NCI-H2196 treated with DMSO at 0.1 percent for 48 hours (cell line): ENCODE results near the gene ITPK1.

Source experiments
- DNase-seq: peaks from one replicate; lab custom pipeline; 2025; ENCODE audit not compliant: unreplicated experiment; lab: John Stamatoyannopoulos, UW

ITPK1 gene

DNA sequence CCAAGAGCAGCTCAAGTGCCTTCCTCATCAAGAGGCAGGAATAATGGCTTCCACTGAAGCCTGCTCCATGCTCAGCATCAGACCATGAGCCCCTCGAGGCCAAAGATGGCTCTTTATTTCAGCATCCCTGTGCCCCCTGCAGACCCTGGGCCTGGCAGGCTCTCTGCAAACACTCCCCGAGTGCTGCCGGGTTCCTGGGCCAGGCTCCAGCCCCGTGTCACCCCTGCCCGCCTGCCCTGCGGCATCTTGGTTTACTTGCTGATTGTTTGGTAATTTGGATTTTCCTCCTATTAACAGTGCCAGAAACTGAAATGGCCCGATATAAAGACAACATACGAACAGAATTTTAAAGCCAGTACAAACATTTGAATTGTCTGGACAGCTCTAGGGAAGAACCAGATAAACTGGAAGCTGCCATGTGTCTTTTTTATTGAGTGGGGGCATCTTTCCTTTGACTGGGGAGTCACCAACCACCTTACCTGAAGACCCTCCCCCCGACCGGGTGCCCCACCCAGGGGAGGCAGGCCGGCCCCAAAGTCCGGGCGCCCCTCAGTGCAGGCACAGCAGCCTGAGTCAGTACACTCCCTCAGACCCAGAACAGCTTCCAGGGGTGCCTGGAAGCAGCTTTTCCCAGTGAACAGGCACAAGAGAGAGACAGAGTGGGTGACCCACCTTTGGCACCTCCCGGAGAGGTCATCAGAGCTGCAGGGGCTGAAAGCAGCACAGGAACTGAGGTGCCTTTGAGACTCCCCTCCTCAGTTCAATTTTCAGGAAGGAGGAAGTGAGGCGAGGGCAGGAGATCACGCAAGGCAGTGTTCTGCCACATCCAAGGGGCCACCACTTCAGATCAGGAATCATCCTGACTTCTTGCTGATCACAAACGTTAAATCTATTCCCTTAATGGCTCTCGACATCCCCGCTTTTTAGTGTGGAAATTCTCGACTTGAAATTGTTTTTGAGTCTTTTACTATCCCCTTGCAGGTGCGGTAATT is 30.6 kb downstream of the ITPK1 start:
- no peak for DNase-seq

DNA sequence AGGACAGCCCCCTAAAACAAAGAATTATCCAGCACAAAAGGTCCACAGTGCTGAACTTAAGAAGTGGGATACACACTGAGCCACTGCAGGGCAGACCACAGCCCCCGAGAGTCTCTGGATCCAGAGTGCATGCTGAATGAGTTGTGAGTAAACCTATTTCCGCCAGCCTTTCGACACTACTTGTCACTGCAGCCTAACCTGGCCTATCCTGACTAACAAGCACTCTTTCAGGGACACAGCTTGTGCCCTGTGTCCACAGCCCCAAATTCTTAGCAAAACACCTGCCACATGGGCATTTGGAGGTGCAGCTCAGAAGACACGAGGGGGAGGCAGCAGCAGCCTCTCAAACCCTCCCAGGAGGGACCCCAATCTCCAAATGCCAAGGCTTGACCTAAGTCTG is 31.3 kb downstream of the ITPK1 start:
- no peak for DNase-seq

DNA sequence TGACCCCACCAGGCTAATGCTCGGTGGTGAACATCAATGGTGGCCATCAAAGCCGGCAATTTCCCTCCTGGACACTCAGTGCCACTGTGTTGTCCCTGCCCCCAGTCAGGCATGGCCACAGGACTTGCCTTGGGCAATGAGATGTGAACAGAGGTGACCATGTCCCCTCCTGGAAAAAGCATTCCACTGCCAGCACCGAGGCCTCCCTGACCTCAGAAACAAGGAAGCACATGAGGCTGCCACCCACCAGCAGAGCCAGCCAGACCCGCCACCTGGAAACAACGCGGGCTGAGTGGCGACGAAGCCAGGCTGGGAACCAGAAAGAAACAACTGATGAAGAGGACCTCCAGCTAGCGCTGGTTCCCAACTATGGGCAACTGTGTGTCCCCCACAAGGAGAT is 31.8 kb downstream of the ITPK1 start:
- DNase-seq = no peak

GRCh38 chr14:93082576-93083001 is 33.1 kb downstream of the ITPK1 start:
- DNase-seq = no peak

GRCh38 chr14:93081876-93082570 is 33.7 kb downstream of the ITPK1 start:
- no peak for DNase-seq

GRCh38 chr14:93079865-93080403 is 35.8 kb downstream of the ITPK1 start:
- DNase-seq = no peak

- DNase-seq = no peak
These were observed 36.4 kb downstream of the ITPK1 start for GRCh38 chr14:93079321-93079720.

DNA sequence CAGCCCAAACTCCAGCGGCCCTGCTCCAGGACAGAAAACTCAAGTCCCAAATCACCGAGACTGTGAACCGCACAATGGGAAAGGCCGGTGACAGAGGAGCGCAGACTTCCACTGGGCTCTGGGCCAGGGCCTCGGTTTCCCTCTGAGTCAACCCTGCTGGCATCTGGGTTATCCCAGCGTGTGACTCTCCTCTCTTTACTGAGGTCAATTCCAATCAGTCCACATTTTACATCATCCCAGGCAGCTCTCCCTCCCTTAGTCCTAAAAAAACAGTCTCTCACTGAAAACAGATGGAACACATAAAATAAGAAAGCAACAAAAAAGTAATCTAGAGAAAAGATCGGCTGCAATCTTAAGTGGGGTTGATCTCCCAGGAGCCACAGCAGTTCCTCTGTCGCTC is 36.9 kb downstream of the ITPK1 start:
- DNase-seq = no peak

- DNase-seq = no peak
These were observed 39.0 kb downstream of the ITPK1 start for GRCh38 chr14:93076755-93077154.

DNA sequence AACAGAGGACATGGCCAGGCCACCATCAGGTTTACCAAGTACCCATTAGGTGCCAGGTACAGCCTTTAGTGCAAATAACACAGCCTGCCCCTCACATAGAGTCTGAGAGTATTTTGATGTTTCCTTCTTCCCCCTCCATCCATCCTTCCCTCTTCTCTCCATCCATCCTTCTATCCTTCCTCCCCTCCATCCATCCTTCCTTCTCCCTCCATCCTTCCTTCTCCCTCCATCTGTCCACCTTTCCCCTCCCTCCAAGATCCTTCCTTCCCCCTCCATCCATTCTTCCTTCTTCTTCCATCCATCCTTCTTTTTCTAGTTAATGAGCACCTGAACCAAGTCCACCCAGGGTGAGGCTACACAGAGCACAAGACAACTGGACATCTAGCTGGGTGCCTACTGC is 39.8 kb downstream of the ITPK1 start:
- DNase-seq = no peak

DNA sequence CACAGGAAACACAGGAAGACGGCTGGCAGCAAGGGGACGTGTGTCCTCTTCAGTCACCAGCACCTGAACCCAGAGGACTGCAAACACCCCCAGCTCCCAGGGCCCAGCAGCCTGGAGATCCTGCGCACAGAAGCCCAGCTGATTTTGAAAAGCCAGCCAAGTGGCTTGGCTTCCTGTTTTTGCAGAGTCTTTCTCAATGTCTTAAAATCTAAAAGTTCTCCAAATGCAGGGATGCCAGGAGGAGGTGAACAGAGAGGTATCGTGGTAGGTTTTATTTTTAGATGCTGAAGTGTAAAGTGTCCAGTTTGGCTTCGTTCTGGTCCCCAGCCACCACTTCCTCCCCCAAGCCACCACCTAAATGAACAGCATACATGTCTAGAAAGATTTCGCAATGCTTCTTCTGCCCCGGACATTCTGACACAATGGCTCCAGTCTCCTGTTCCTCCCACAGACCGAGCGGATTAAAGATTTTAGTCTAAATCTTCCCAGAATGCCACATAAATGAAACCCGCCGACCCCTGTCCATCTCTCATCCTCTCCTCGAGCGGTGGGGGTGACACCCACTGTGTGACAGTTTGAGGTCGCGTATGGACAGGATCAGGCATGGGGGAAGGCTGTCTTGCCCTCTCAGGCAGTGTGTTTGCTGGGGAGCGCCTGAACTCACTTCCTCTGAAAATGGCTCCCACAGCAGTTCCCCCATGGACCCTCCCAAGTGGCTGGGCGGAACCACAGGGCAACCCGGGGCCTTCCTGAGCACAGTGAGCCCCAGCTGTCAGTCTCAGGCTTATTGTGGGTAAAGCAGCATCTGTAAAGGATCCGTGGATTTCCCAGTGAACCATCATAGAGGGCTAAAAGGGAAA is 41.6 kb downstream of the ITPK1 start:
- DNase-seq = no peak

GRCh38 chr14:93073358-93073707 is 42.4 kb downstream of the ITPK1 start:
- DNase-seq = no peak

GRCh38 chr14:93072659-93073357 is 42.9 kb downstream of the ITPK1 start:
- DNase-seq = no peak

DNA sequence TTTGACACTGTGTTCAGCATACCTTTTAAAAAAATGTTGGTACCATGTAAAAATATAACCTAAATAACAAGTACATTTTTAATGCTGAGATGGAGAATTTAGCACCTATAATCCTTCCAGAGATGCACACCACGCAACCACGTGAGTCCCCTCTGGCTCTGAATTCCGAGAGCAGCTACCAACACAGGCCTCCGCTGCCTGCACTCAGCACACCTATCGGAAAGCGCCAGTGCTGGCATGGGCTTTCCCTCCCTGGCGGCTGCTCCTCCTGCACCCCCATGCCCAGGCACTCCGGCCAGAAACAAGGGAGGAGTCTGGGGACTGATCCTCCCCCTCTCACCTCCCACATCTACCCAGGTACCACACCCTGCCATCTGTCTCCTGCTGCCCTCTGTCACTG is 47.0 kb downstream of the ITPK1 start:
- DNase-seq = no peak

DNA sequence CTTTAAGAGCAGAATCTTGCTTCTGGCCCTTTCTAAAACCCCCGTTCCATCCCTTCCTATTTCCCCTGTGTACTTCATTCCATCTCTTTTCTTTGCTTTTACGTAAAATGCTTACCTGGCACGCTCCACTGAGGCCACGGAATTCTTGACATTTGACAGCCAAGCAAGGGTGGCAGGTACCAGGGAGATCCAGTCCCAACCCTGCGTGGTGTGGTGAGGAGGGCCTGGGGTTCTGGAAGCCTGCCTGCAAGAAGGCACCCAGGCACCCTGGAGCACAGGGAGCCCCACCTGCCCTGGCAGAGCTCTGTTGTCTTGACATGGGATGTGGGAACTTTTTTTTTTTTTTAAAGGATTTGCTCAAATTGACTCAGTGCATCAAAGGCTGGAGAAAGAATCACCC is 48.6 kb downstream of the ITPK1 start:
- DNase-seq = no peak

DNA sequence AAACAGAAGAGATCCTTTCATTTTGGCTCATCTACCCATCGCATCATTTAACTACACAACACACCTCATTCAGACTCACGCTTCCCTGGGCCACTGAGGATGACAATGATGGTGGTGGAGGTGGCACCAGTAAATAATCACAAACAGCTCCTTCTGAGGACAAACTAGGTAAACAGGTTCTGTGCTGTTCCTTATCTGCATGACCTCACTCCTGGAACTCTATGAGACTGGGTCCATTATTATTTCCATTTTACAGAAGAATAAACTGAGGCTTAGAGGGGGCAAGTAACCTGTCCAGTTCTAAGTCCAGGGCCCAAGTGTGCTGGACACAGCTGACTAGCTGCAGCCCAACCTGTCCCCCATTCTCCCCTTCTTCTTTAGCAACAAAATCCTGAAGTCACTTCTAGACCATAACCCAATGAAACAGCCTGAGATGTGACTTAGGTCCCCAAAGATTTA is 50.4 kb downstream of the ITPK1 start:
- no peak for DNase-seq

- no peak for DNase-seq
These were observed 51.1 kb downstream of the ITPK1 start for GRCh38 chr14:93064411-93065271.

DNA sequence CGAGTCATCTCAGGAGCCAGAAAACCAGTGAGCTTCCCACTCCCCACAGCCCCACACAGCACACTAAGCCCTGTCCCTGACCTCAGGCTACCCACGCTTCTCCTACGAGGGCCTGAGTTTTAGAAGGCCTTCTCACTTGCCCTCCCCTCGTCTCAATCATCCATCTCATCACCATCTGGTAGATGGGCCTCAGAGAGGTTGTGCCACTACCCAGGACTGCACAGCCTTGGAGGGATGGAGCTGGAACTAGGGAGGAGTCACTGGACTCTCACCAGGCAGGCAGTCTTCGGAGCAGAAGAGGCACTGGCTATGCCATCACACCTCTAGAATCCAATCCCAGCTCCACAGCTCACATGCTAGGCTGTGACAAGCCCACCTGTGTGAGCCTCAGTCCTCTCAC is 52.3 kb downstream of the ITPK1 start:
- no peak for DNase-seq

GRCh38 chr14:93062890-93063289 is 52.8 kb downstream of the ITPK1 start:
- no peak for DNase-seq
